Activated CD8-positive, alpha-beta memory T cell treated with anti-CD3 and anti-CD28 coated beads for 1 hour (primary cell): Measurements from ENCODE around the gene ACSL5.
"Not testable (repeated sequence)": the region's sequence is repeated elsewhere in the genome, so short reads cannot be mapped to it uniquely, and the experiment has no call there.

Source experiments
- DNase-seq, 2 donors: peaks; one replicate each; pipeline ENCODE4 v3.0.0-alpha.2; 2020; ENCODE audit warnings: low read depth in 1 of 2; ENCODE audit errors: extremely low read depth in 1 of 2

Gene ACSL5

GRCh38 chr10:112406806-112407205 is 32.9 kb downstream of the ACSL5 start:
- not testable (repeated sequence) for DNase-seq

GRCh38 chr10:112407696-112408095 is 33.8 kb downstream of the ACSL5 start:
- DNase-seq, result no peak

GRCh38 chr10:112409299-112409698 is 35.4 kb downstream of the ACSL5 start:
- no peak for DNase-seq

GRCh38 chr10:112409755-112410154 is 35.8 kb downstream of the ACSL5 start:
- no peak for DNase-seq

- DNase-seq, result no peak
These were observed 38.8 kb downstream of the ACSL5 start for GRCh38 chr10:112412696-112413095.

- no peak for DNase-seq
These were observed 47.8 kb downstream of the ACSL5 start for GRCh38 chr10:112421731-112422130.

- DNase-seq, result no peak
These were observed 50.7 kb downstream of the ACSL5 start for GRCh38 chr10:112424651-112425050.

GRCh38 chr10:112426111-112426510 is 52.2 kb downstream of the ACSL5 start:
- no peak for DNase-seq

GRCh38 chr10:112429147-112429546 is 55.2 kb downstream of the ACSL5 start:
- DNase-seq, result no peak

GRCh38 chr10:112429654-112430230 is 55.8 kb downstream of the ACSL5 start:
- DNase-seq, result no peak

GRCh38 chr10:112433136-112433535 is 59.2 kb downstream of the ACSL5 start:
- DNase-seq, result no peak

GRCh38 chr10:112434988-112435619 is 61.2 kb downstream of the ACSL5 start:
- no peak for DNase-seq

GRCh38 chr10:112438356-112438755 is 64.4 kb downstream of the ACSL5 start:
- DNase-seq, result no peak

GRCh38 chr10:112441520-112441919 is 67.6 kb downstream of the ACSL5 start:
- no peak for DNase-seq

- DNase-seq, result no peak
These were observed 68.1 kb downstream of the ACSL5 start for GRCh38 chr10:112442063-112442462.

GRCh38 chr10:112446055-112446854 is 72.3 kb downstream of the ACSL5 start:
- no peak for DNase-seq

- DNase-seq, result peak; percentile 45 to 76
These were observed 73.1 kb downstream of the ACSL5 start, which contains the start of the genes VTI1A and ZDHHC6 for GRCh38 chr10:112446855-112447619. VTI1A (plus strand) TSS chr10:112447215; CDS start chr10:112447374, 159 bp downstream. ZDHHC6 (minus strand) TSS chr10:112446914; CDS start chr10:112445436, 1,478 bp downstream.

- no peak for DNase-seq
These were observed 73.7 kb downstream of the ACSL5 start for GRCh38 chr10:112447620-112447928.

GRCh38 chr10:112448888-112449287 is 75.0 kb downstream of the ACSL5 start:
- DNase-seq, result no peak

- DNase-seq, result no peak
These were observed 81.2 kb downstream of the ACSL5 start for GRCh38 chr10:112454910-112455779.
